Activated naive CD4-positive, alpha-beta T cell treated with anti-CD3 and anti-CD28 coated beads for 36 hours (primary cell): ENCODE results near the gene KDF1. TPM values are rescaled to one million over a fixed set of nuclear protein-coding genes. Genes with fewer than 3 reads are reported as not detected.
A peak's percentile ranks its signal among the peaks of the same experiment; 100 is the strongest.
"Not testable (repeated sequence)": the region's sequence is repeated elsewhere in the genome, so short reads cannot be mapped to it uniquely, and the experiment has no call there.

Source experiments
- CTCF ChIA-PET: fragments of 350-600 bp; sonication (Branson Sonifier 250); formaldehyde crosslinking; loops from one replicate; lab custom pipeline; 2021; ENCODE audit warnings: antibody characterized with exemption; lab: Charles Lee
- DNase-seq: peaks from one replicate; pipeline ENCODE4 v3.0.0-alpha.2; 2020
- H3K27ac Mint-ChIP-seq: one replicate; pipeline ENCODE4 v1.8.0; 2021; ENCODE audit warnings: mild to moderate bottlenecking, mixed read lengths
- H3K27me3 Mint-ChIP-seq: one replicate; pipeline ENCODE4 v1.8.0; 2021; ENCODE audit warnings: low read depth, mixed read lengths
- H3K36me3 Mint-ChIP-seq: one replicate; pipeline ENCODE4 v1.8.0; 2021; ENCODE audit warnings: low read depth, mixed read lengths
- H3K4me1 Mint-ChIP-seq: one replicate; pipeline ENCODE4 v1.8.0; 2021; ENCODE audit warnings: low read depth, mixed read lengths
- H3K4me3 Mint-ChIP-seq: one replicate; pipeline ENCODE4 v1.8.0; 2021; ENCODE audit warnings: mild to moderate bottlenecking, moderate library complexity, mixed read lengths
- H3K9me3 Mint-ChIP-seq: one replicate; pipeline ENCODE4 v1.8.0; 2021; ENCODE audit warnings: mixed read lengths
- intact Hi-C: fragments of 100-400 bp; cut with micrococcal nuclease; formaldehyde crosslinking; loops from one replicate; pipeline ENCODE4 v1.15.1; 2023
- total RNA-seq, 2 experiments: library from RNA; stranded (reverse); gene quantifications; one replicate each; pipeline ENCODE4 v1.2.3, GENCODE V29; 2021

Gene KDF1
- total RNA-seq, 2 experiments from 2014 or later: 0.24 to 0.25 TPM

- Mint-ChIP-seq H3K27me3 (no peaks in the 10 kb centered on the region), H3K4me3 (no peak overlapping the region), H3K9me3 (no peaks in the 10 kb centered on the region), H3K4me1 (no peaks in the 10 kb centered on the region), H3K36me3 (peaks cover 23% of the 10 kb centered on the region), H3K27ac (no peak overlapping the region)
- intact Hi-C loops: no loop called here
- CTCF ChIA-PET: no interaction called here
- no peak for DNase-seq
Observed at GRCh38 chr1:26949266-26949925, 10.9 kb downstream of the KDF1 start.

- H3K4me3 Mint-ChIP-seq, H3K27ac Mint-ChIP-seq, DNase-seq, H3K9me3 Mint-ChIP-seq, CTCF ChIA-PET, H3K27me3 Mint-ChIP-seq, H3K4me1 Mint-ChIP-seq, intact Hi-C loops: not testable (repeated sequence)
- peaks cover 22% of the 10 kb centered on the region for H3K36me3 Mint-ChIP-seq
Observed at GRCh38 chr1:26948725-26949057, 11.6 kb downstream of the KDF1 start.

DNA sequence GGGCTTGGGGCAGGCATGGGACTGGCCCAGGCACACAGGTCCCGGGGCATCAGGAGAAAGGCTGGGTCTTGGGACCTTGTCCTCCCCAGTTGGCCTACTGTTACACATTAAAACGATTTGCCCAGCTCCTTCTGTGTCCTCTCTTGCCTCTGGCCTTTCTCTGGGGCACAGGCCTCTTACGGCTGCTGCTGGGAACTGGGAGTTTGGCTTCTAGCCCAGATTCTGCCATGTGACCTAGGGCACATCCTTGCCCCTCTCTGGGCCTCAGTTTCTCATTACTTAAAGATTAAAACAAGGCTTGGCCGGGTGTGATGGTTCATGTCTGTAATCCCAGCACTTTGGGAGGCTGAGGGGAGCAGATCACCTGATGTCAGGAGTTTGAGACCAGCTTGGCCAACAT is 14.0 kb downstream of the KDF1 start:
- DNase-seq: no peak
- H3K9me3 Mint-ChIP-seq: no peaks in the 10 kb centered on the region
- CTCF ChIA-PET: no interaction called here
- no peak overlapping the region for H3K4me3 Mint-ChIP-seq
- no peaks in the 10 kb centered on the region for H3K4me1 Mint-ChIP-seq
- intact Hi-C loops: no loop called here
- no peak overlapping the region for H3K27ac Mint-ChIP-seq
- peaks cover 38% of the 10 kb centered on the region for H3K36me3 Mint-ChIP-seq
- no peaks in the 10 kb centered on the region for H3K27me3 Mint-ChIP-seq

GRCh38 chr1:26945728-26946127 is 14.5 kb downstream of the KDF1 start:
- no peaks in the 10 kb centered on the region for H3K27me3 Mint-ChIP-seq
- intact Hi-C loops: no loop called here
- no peak for DNase-seq
- no peak overlapping the region for H3K27ac Mint-ChIP-seq
- CTCF ChIA-PET: no interaction called here
- H3K9me3 Mint-ChIP-seq: no peaks in the 10 kb centered on the region
- H3K4me1 Mint-ChIP-seq: no peaks in the 10 kb centered on the region
- peaks cover 39% of the 10 kb centered on the region for H3K36me3 Mint-ChIP-seq
- no peak overlapping the region for H3K4me3 Mint-ChIP-seq

DNA sequence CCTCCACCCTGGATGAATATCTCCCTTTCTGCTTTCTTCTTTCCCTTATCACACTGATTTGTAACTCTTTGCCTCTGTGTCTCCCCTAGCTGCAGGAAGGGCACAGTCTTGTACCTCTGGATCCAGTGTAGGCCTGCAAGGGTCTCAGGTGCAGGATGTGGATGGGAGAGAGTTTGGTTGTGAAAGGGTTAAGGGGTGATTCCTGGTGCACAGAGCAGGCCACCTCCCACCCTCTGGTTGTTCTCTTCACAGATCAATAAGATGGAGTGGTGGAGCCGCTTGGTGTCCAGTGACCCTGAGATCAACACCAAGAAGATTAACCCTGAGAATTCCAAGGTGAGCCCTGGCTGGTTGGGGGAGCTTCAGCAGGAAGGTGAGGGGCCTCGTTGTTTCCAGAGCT is 15.1 kb downstream of the KDF1 start:
- H3K27ac Mint-ChIP-seq: no peak overlapping the region
- H3K4me3 Mint-ChIP-seq: no peak overlapping the region
- H3K27me3 Mint-ChIP-seq: no peaks in the 10 kb centered on the region
- intact Hi-C loops: no loop called here
- peaks cover 39% of the 10 kb centered on the region for H3K36me3 Mint-ChIP-seq
- no peaks in the 10 kb centered on the region for H3K4me1 Mint-ChIP-seq
- CTCF ChIA-PET: interaction anchor here (0.9 kb wide), 1 partner anchor 9 kb away, joined by 3 read pairs; no protein-coding TSS in a partner anchor
- no peaks in the 10 kb centered on the region for H3K9me3 Mint-ChIP-seq
- no peak for DNase-seq

- Mint-ChIP-seq H3K4me1 (peaks cover 2% of the 10 kb centered on the region), H3K27me3 (no peaks in the 10 kb centered on the region), H3K36me3 (peaks cover 43% of the 10 kb centered on the region), H3K9me3 (no peaks in the 10 kb centered on the region), H3K27ac (no peak overlapping the region), H3K4me3 (no peak overlapping the region)
- CTCF ChIA-PET: interaction anchor here (0.6 kb wide), 1 partner anchor 652 kb away, joined by 4 read pairs; no protein-coding TSS in a partner anchor
- intact Hi-C loops: no loop called here
- no peak for DNase-seq
Observed at GRCh38 chr1:26942656-26943055, 17.6 kb downstream of the KDF1 start.

DNA sequence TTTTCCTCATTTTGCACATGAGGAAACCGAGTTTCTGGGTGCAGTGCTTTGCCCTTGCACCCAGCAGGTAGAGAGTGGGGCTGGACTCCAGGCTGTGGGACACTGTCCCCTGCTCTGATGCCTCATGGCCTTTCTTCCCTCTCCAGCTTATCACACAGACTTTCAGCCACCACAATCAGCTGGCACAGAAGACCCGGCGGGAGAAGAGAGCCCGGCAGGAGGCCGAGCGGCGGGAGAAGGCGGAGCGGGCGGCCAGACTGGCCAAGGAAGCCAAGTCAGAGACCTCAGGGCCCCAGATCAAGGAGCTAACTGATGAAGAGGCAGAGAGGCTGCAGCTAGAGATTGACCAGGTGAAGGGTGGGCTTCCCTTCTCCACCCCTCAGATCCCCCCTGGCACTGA is 19.0 kb downstream of the KDF1 start:
- intact Hi-C loops: no loop called here
- Mint-ChIP-seq H3K4me3 (no peak overlapping the region), H3K36me3 (peaks cover 39% of the 10 kb centered on the region), H3K27me3 (no peaks in the 10 kb centered on the region), H3K27ac (no peak overlapping the region), H3K9me3 (no peaks in the 10 kb centered on the region), H3K4me1 (peaks cover 2% of the 10 kb centered on the region)
- CTCF ChIA-PET: no interaction called here
- no peak for DNase-seq

GRCh38 chr1:26938659-26939025 is 21.6 kb downstream of the KDF1 start:
- DNase-seq: no peak
- Mint-ChIP-seq H3K4me3 (no peak overlapping the region), H3K27me3 (no peaks in the 10 kb centered on the region), H3K36me3 (peaks cover 32% of the 10 kb centered on the region), H3K4me1 (peaks cover 2% of the 10 kb centered on the region), H3K9me3 (no peaks in the 10 kb centered on the region), H3K27ac (no peak overlapping the region)
- CTCF ChIA-PET: no interaction called here
- intact Hi-C loops: no loop called here

DNA sequence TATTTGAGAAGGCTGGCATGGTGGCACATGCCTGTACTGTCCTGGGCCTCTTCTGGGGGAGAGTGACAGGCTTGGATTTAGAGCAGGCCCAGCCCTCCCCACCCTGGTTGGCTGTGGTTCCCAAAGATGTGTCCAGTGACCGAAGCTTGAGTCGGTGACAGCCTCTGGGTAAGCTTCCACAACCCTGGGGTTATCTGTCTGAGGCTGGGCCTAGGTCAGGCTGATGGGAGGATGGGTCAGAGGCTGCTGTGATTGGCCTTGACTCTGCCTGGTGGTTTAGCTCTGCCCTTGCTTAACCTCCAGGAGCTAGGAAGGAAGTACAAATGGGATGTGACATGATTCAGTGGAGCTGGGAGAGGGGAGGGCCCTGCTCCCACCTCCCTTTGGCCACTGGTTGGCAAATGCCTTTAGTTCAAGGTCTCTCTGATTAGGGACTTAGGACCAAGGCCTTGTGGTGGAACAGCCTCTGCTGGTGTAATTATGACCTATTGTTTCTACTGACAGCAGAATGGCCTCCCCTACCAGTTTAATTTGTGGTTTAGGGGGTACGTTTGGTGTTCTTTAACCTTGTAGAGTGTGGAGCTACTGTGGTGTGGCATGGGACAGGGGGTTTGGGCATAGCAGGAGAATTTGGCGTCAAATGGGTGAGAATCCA is 22.1 kb downstream of the KDF1 start:
- Mint-ChIP-seq H3K27ac (no peak overlapping the region), H3K4me3 (no peak overlapping the region), H3K36me3 (peaks cover 31% of the 10 kb centered on the region), H3K9me3 (no peaks in the 10 kb centered on the region), H3K4me1 (peaks cover 2% of the 10 kb centered on the region), H3K27me3 (no peaks in the 10 kb centered on the region)
- no peak for DNase-seq
- CTCF ChIA-PET: interaction anchor here (0.5 to 1.0 kb wide), 2 partner anchors 186 to 395 kb away, joined by 3 read pairs; no protein-coding TSS in a partner anchor
- intact Hi-C loops: no loop called here

DNA sequence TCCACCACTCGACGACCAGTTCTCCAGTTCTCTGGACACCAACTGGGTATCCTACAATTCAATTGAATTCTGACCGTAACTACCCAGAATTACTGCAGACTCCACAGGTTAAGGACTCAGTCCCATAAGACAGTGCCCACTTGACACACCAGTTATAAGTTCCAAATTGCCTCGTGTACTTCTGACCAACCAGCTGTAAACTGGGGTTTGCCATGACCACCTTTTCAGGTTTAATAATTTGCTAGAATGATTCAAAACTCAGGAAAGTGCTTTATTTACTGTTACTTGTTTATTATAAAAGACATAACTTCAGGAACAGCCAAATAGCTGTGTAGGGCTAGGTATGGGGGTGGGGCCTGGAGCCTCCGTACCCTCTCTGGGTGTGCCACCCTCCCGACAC is 23.4 kb downstream of the KDF1 start:
- no peak overlapping the region for H3K27ac Mint-ChIP-seq
- no peaks in the 10 kb centered on the region for H3K27me3 Mint-ChIP-seq
- H3K4me3 Mint-ChIP-seq: no peak overlapping the region
- CTCF ChIA-PET: no interaction called here
- H3K4me1 Mint-ChIP-seq: peaks cover 2% of the 10 kb centered on the region
- H3K36me3 Mint-ChIP-seq: peaks cover 30% of the 10 kb centered on the region
- no peak for DNase-seq
- intact Hi-C loops: no loop called here
- H3K9me3 Mint-ChIP-seq: no peaks in the 10 kb centered on the region

GRCh38 chr1:26932531-26932930 is 27.7 kb downstream of the KDF1 start:
- no peaks in the 10 kb centered on the region for H3K4me1 Mint-ChIP-seq
- no peaks in the 10 kb centered on the region for H3K9me3 Mint-ChIP-seq
- DNase-seq: no peak
- H3K27ac Mint-ChIP-seq: no peak overlapping the region
- CTCF ChIA-PET: no interaction called here
- no peaks in the 10 kb centered on the region for H3K27me3 Mint-ChIP-seq
- peaks cover 37% of the 10 kb centered on the region for H3K36me3 Mint-ChIP-seq
- no peak overlapping the region for H3K4me3 Mint-ChIP-seq
- intact Hi-C loops: no loop called here

GRCh38 chr1:26923711-26924110 is 36.6 kb downstream of the KDF1 start:
- peaks cover 45% of the 10 kb centered on the region for H3K36me3 Mint-ChIP-seq
- peak; percentile 35 for DNase-seq
- H3K9me3 Mint-ChIP-seq: no peaks in the 10 kb centered on the region
- intact Hi-C loops: loop anchor here (5.0 kb wide), 1 partner anchor 69 kb away; the partner anchor contains the start of gene TRNP1
- CTCF ChIA-PET: no interaction called here
- peaks cover 40% of the 10 kb centered on the region for H3K4me1 Mint-ChIP-seq
- no peaks in the 10 kb centered on the region for H3K27me3 Mint-ChIP-seq
- H3K4me3 Mint-ChIP-seq: peak overlapping the region; percentile 99
- H3K27ac Mint-ChIP-seq: no peak overlapping the region

- Mint-ChIP-seq H3K4me1 (peaks cover 40% of the 10 kb centered on the region), H3K9me3 (no peaks in the 10 kb centered on the region), H3K36me3 (peaks cover 37% of the 10 kb centered on the region), H3K4me3 (peak overlapping the region; percentile 99), H3K27ac (peak overlapping the region; percentile 93), H3K27me3 (no peaks in the 10 kb centered on the region)
- intact Hi-C loops: loop anchor here (5.0 kb wide), 1 partner anchor 69 kb away; the partner anchor contains the start of gene TRNP1
- CTCF ChIA-PET: no interaction called here
- no peak for DNase-seq
Observed at GRCh38 chr1:26922901-26923300, 37.4 kb downstream of the KDF1 start.
